GM12878 (cell line): ENCODE measurements around the gene FCHSD2. TPM values are rescaled to one million over a fixed set of nuclear protein-coding genes. Genes with fewer than 3 reads are reported as not detected.

Experiments
- CTCF ChIP-seq, 3 experiments: IDR thresholded peaks in 2 of 3; conservative IDR thresholded peaks in 1 of 3; 2 replicates each; pipeline ENCODE4 v1.5.1; 2011; ENCODE audit warnings: low read depth in 3 of 3, low read length in 3 of 3, mild to moderate bottlenecking in 3 of 3, control low read depth in 2 of 3, moderate library complexity in 2 of 3, inconsistent platforms in 1 of 3, mixed read lengths in 1 of 3; ENCODE audit not compliant: control insufficient read depth in 2 of 3, insufficient read depth in 1 of 3; ENCODE audit errors: extremely low read depth in 1 of 3
- ZBTB4 ChIP-seq: fragments of 450-650 bp; formaldehyde crosslinking; IDR thresholded peaks from 2 replicates; pipeline ENCODE4 v1.4.0; 2022; ENCODE audit warnings: mild to moderate bottlenecking, moderate library complexity
- polyA plus RNA-seq, 11 experiments: library from polyadenylated mRNA; depleted of rRNA in 4 of 11; unstranded in 6 of 11; stranded (reverse) in 5 of 11; fragments of >200 nt; fragmentation: Nextera tagmentation in 4 of 11; fragmentation: Illumina TruSeq in 1 of 11; extraction: Ambion mirVana in 4 of 11; extraction: Trizol in 1 of 11; gene quantifications; 1 replicate in 1 of 11; 2 replicates in 10 of 11; pipeline versions ENCODE4 v1.2.1 to v1.2.3, GENCODE V29; 2011 to 2016; ENCODE audit warnings: inconsistent platforms in 2 of 11, missing spikeins in 2 of 11, low read depth in 1 of 11
- total RNA-seq, 4 experiments: library from RNA; depleted of rRNA in 3 of 4; stranded (reverse); fragments of >200 nt in 3 of 4; fragmentation: Illumina TruSeq in 1 of 4; extraction: Trizol in 1 of 4; gene quantifications; 2 replicates each; pipeline versions ENCODE4 v1.2.1 to v1.2.3, GENCODE V29; 2013 to 2021

FCHSD2 gene
- total and polyA plus RNA-seq, 10 of the 15 experiments (the other 5 are each of a cell fraction or from before 2014, with no cell fraction given) = 13.2 to 89.8 (median 47.8) TPM

GRCh38 chr11:72793425-72794367 is 348.4 kb downstream of the FCHSD2 start, which contains the start of gene STARD10 (continued):
- TF ChIP-seq CTCF (IDR thresholded peaks at IDR 0.05 in 2 of 3, conservative IDR thresholded peaks at IDR 0.05 in 1 of 3; ENCODE audit: control insufficient read depth in 2 of 3, extremely low read depth in 1 of 3, insufficient read depth in 1 of 3, low read depth in 3 of 3, low read length in 3 of 3) (peak; percentile 84 to 95 (median 95)), ZBTB4 (CRISPR knock-in tag) (no peak)
